A549 (cell line): ENCODE measurements around the gene SCO1. TPM values are rescaled to one million over a fixed set of nuclear protein-coding genes. Genes with fewer than 3 reads are reported as not detected.

Experiments
- ATAC-seq, 2 experiments: fragments of 200-7000 bp in 1 of 2; fragments of >200 bp in 1 of 2; cut with Nextera tagmentation in 1 of 2; cut with Tn5 transposase in 1 of 2; 3 replicates each; pipeline versions ENCODE4 v1.8.0 to v1.9.1; 2018 to 2020; ENCODE audit warnings: mild to moderate bottlenecking in 1 of 2, moderate library complexity in 1 of 2
- CTCF ChIA-PET: fragments of 300-600 bp; sonication (Branson Sonifier 250); formaldehyde crosslinking; extraction: SDS; loops from one replicate; lab custom pipeline; 2021; ENCODE audit warnings: antibody characterized with exemption, inconsistent platforms; lab: Yijun Ruan, JAX
- POLR2A ChIA-PET: fragments of 350-600 bp; formaldehyde crosslinking; extraction: SDS; loops from one replicate; lab custom pipeline; 2021; ENCODE audit warnings: antibody characterized with exemption, inconsistent platforms; lab: Yijun Ruan, JAX
- DNase-seq, 2 experiments: peaks; one replicate each; pipeline versions ENCODE4 v3.0.0 to v3.0.0-alpha.2; 2011 to 2016; ENCODE audit warnings: low read depth in 1 of 2, low spot score in 1 of 2
- FAIRE-seq: peaks from 2 replicates; lab custom pipeline; 2011; peaks lifted over from hg19 to GRCh38; lab: Jason Lieb, UNC
- H3K27ac ChIP-seq, 2 experiments: fragments of >200 bp; sonication (Bioruptor Twin); formaldehyde crosslinking; 3 replicates each; pipeline ENCODE4 v1.5.1; 2016 to 2017
- H3K4me1 ChIP-seq: fragments of >200 bp; sonication (Bioruptor Twin); formaldehyde crosslinking; 3 replicates; pipeline ENCODE4 v1.6.1; 2016
- H3K4me2 ChIP-seq: fragments of >200 bp; sonication (Bioruptor Twin); formaldehyde crosslinking; 3 replicates; pipeline ENCODE4 v1.6.1; 2016
- H3K4me3 ChIP-seq: fragments of >200 bp; sonication (Bioruptor Twin); formaldehyde crosslinking; 3 replicates; pipeline ENCODE4 v1.5.1; 2016
- H3K9me3 ChIP-seq: fragments of >200 bp; sonication (Bioruptor Twin); formaldehyde crosslinking; 3 replicates; pipeline ENCODE4 v1.6.1; 2016
- CBX2 ChIP-seq: fragments of 200-600 bp; sonication (generic); IDR thresholded peaks from 2 replicates; pipeline ENCODE4 v1.6.1; 2016; ENCODE audit warnings: low read depth, mild to moderate bottlenecking, borderline replicate concordance
- CBX8 ChIP-seq: fragments of 200-600 bp; sonication (generic); IDR thresholded peaks from 2 replicates; pipeline ENCODE4 v1.6.1; 2016
- FOSB ChIP-seq: fragments of 250-450 bp; sonication (Bioruptor Pico); IDR thresholded peaks from 2 replicates; pipeline ENCODE4 v1.5.0; 2020; ENCODE audit warnings: mild to moderate bottlenecking, moderate library complexity
- FOSL2 ChIP-seq, 2 experiments: fragments of 450-650 bp in 1 of 2; fragments of >200 bp in 1 of 2; sonication (Bioruptor Twin) in 1 of 2; formaldehyde crosslinking; IDR thresholded peaks; 2 replicates each; pipeline versions ENCODE4 v1.5.0 to v1.6.1; 2016 to 2020; ENCODE audit warnings: mild to moderate bottlenecking in 1 of 2, moderate library complexity in 1 of 2
- HDAC2 ChIP-seq: fragments of 200-600 bp; sonication (generic); IDR thresholded peaks from 2 replicates; pipeline ENCODE4 v1.6.1; 2016
- HEYL ChIP-seq: fragments of 250-450 bp; sonication (Bioruptor Pico); IDR thresholded peaks from 2 replicates; pipeline ENCODE4 v1.8.0; 2021; ENCODE audit warnings: mild to moderate bottlenecking, moderate library complexity
- HOXA7 ChIP-seq: fragments of 250-450 bp; sonication (Bioruptor Pico); IDR thresholded peaks from 2 replicates; pipeline ENCODE4 v1.5.0; 2020; ENCODE audit warnings: mild to moderate bottlenecking, moderate library complexity
- HOXB13 ChIP-seq: fragments of 250-450 bp; sonication (Bioruptor Pico); IDR thresholded peaks from 2 replicates; pipeline ENCODE4 v1.5.0; 2020; ENCODE audit warnings: low read depth, mild to moderate bottlenecking, moderate library complexity
- HOXB5 ChIP-seq: fragments of 250-450 bp; sonication (Bioruptor Pico); IDR thresholded peaks from 2 replicates; pipeline ENCODE4 v1.5.0; 2020; ENCODE audit warnings: mild to moderate bottlenecking, moderate library complexity
- KDM1A ChIP-seq: fragments of 200-600 bp; sonication (generic); IDR thresholded peaks from 2 replicates; pipeline ENCODE4 v1.6.1; 2016; ENCODE audit warnings: low read depth, mild to moderate bottlenecking
- KDM5A ChIP-seq: fragments of 200-600 bp; sonication (generic); IDR thresholded peaks from 2 replicates; pipeline ENCODE4 v1.6.1; 2016; ENCODE audit warnings: antibody characterized with exemption, mild to moderate bottlenecking
- MAX ChIP-seq: IDR thresholded peaks from 2 replicates; pipeline ENCODE4 v1.6.1; 2012
- MYC ChIP-seq: IDR thresholded peaks from 2 replicates; pipeline ENCODE4 v1.6.1; 2012; ENCODE audit warnings: mild to moderate bottlenecking, inconsistent platforms, low read length, improper control_type of control experiment, borderline replicate concordance
- NFE2L2 ChIP-seq: fragments of 150-350 bp; conservative IDR thresholded peaks from 2 replicates; pipeline ENCODE4 v1.6.1; 2014; ENCODE audit warnings: low read length
- POLR2AphosphoS2 ChIP-seq: conservative IDR thresholded peaks from 2 replicates; pipeline ENCODE4 v1.6.1; 2012; ENCODE audit warnings: low read length, improper control_type of control experiment, inconsistent platforms
- WGBS: methylation state at CpG from one replicate; pipeline ENCODE4 v1.1.6; 2017; ENCODE audit errors: missing lambda C conversion rate; 5-methylcytosine and 5-hydroxymethylcytosine counted together
- polyA plus RNA-seq, 4 experiments: library from polyadenylated mRNA; depleted of rRNA in 3 of 4; stranded (reverse); fragments of >200 nt; fragmentation: RNase III in 1 of 4; extraction: RNeasy Plus Mini Kit Qiagen cat#74134 plus additional on column Dnase treatment in 1 of 4; gene quantifications; 2 replicates in 3 of 4; 3 replicates in 1 of 4; pipeline ENCODE4 v1.2.3, GENCODE V29; 2011 to 2017
- TF ChIP-seq, protein P1 (sequence below): fragments of 200-600 bp; sonication (generic); IDR thresholded peaks from 2 replicates; pipeline ENCODE4 v1.6.1; 2016; ENCODE audit warnings: antibody characterized with exemption, mild to moderate bottlenecking, moderate library complexity
- TF ChIP-seq, protein P2 (sequence below): IDR thresholded peaks from 2 replicates; pipeline ENCODE4 v1.6.1; 2012
- TF ChIP-seq, protein P3 (sequence below): fragments of 450-650 bp; IDR thresholded peaks from 2 replicates; pipeline ENCODE4 v1.6.1; 2014; ENCODE audit warnings: antibody characterized with exemption
- TF ChIP-seq, protein P4 (sequence below): fragments of 150-350 bp; IDR thresholded peaks from 2 replicates; pipeline ENCODE4 v1.6.1; 2014; ENCODE audit warnings: low read depth, mild to moderate bottlenecking, low read length

SCO1 gene
- polyA plus RNA-seq, 2 of the 4 experiments (the other 2 are of a cell fraction): 52.2 to 55.8 TPM

DNA sequence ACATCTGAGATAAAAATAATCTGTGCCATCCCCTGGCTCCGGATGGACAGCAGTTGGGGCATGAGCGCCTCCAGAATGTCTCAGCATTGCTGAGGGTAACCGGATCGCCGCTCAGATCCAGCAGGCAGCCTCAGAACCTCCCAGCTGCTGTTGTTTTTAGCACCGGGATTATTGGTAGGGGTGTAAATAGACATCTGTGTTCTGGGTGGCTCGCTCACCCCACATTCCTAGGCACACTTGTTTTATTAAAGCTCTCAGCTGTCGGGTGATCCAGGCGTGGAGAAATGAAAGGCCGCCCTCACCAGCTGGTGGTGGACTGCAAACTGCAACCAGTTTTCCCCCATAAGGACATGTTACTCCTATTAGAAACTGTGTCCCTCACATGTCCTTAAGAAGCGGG lies 72.4 kb downstream of the SCO1 start:
- FAIRE-seq: no peak
- no peak overlapping the region for H3K27ac ChIP-seq
- WGBS: 72% methylated on average over 11 of the region's 11 CpGs
- no peak overlapping the region for H3K4me2 ChIP-seq
- TF ChIP-seq HOXB5 (CRISPR knock-in tag): no peak
- TF ChIP-seq, protein P1, sequence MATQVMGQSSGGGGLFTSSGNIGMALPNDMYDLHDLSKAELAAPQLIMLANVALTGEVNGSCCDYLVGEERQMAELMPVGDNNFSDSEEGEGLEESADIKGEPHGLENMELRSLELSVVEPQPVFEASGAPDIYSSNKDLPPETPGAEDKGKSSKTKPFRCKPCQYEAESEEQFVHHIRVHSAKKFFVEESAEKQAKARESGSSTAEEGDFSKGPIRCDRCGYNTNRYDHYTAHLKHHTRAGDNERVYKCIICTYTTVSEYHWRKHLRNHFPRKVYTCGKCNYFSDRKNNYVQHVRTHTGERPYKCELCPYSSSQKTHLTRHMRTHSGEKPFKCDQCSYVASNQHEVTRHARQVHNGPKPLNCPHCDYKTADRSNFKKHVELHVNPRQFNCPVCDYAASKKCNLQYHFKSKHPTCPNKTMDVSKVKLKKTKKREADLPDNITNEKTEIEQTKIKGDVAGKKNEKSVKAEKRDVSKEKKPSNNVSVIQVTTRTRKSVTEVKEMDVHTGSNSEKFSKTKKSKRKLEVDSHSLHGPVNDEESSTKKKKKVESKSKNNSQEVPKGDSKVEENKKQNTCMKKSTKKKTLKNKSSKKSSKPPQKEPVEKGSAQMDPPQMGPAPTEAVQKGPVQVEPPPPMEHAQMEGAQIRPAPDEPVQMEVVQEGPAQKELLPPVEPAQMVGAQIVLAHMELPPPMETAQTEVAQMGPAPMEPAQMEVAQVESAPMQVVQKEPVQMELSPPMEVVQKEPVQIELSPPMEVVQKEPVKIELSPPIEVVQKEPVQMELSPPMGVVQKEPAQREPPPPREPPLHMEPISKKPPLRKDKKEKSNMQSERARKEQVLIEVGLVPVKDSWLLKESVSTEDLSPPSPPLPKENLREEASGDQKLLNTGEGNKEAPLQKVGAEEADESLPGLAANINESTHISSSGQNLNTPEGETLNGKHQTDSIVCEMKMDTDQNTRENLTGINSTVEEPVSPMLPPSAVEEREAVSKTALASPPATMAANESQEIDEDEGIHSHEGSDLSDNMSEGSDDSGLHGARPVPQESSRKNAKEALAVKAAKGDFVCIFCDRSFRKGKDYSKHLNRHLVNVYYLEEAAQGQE: no peak
- no peak for TF ChIP-seq NFE2L2
- no peak for TF ChIP-seq KDM5A
- no peak for TF ChIP-seq CBX2
- no peak for TF ChIP-seq MYC
- no peak for TF ChIP-seq FOSB (CRISPR knock-in tag)
- no peak for TF ChIP-seq HDAC2
- no peak for TF ChIP-seq HOXB13 (CRISPR knock-in tag)
- TF ChIP-seq MAX: no peak
- TF ChIP-seq, protein P2, sequence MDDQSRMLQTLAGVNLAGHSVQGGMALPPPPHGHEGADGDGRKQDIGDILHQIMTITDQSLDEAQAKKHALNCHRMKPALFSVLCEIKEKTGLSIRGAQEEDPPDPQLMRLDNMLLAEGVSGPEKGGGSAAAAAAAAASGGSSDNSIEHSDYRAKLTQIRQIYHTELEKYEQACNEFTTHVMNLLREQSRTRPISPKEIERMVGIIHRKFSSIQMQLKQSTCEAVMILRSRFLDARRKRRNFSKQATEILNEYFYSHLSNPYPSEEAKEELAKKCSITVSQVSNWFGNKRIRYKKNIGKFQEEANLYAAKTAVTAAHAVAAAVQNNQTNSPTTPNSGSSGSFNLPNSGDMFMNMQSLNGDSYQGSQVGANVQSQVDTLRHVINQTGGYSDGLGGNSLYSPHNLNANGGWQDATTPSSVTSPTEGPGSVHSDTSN: no peak
- no peak for TF ChIP-seq HOXA7 (CRISPR knock-in tag)
- TF ChIP-seq FOSL2 (IDR thresholded peaks at IDR 0.05): no peak
- no peak for TF ChIP-seq FOSL2 (CRISPR knock-in tag; IDR thresholded peaks at IDR 0.05)
- ChIA-PET CTCF (interaction anchor here (1.5 to 18.5 kb wide), 3 partner anchors 10 to 297 kb away, joined by 6 to 315 read pairs (median 194); no protein-coding TSS in a partner anchor), POLR2A (no interaction called here)
- DNase-seq: no peak
- 0 out of 3 replicates have a peak, but pooled peaks cover 8% of the 10 kb centered on the region for H3K4me1 ChIP-seq
- H3K9me3 ChIP-seq: no peaks in the 10 kb centered on the region
- H3K4me3 ChIP-seq: no peak overlapping the region
- no peak for ATAC-seq

DNA sequence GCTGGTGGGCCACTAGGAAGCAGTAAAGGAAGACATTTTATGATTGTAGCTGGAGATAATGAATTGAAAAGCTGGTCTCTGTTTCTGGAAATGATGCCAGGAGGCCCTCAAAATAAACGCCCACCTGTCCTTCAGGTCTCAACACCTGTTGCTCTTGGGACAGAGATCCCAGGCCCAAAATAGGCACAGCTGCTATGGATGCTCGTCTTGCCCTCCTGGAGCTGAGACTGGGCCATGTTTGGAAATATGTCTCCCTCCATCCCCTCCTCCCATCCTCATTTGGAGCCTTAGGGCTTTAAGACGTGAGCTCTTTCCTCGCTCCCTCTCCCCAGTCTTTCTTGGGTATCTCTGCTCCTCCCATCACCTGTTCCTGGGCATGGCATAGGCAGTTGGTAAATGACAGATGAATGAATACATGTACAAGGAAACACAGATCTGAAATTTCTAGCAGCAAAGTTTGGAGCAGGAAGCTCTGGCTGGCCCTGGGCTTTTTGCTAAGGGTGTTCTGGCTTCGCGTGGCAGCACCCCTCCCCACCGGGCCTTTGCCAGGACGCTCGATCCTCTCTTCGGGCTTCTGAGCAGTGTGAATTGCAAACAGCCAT lies 73.5 kb downstream of the SCO1 start:
- POLR2A ChIA-PET: no interaction called here
- no peak overlapping the region for H3K27ac ChIP-seq
- WGBS: 74% methylated on average over 10 of the region's 10 CpGs
- H3K4me1 ChIP-seq: 0 out of 3 replicates have a peak, but pooled peaks cover 8% of the 10 kb centered on the region
- H3K4me3 ChIP-seq: no peak overlapping the region
- no peaks in the 10 kb centered on the region for H3K9me3 ChIP-seq
- no peak for FAIRE-seq
- no peak for ATAC-seq
- TF ChIP-seq HOXB13 (CRISPR knock-in tag) (no peak), KDM1A (no peak), HEYL (CRISPR knock-in tag) (no peak), POLR2AphosphoS2 (no peak), CBX8 (no peak)
- TF ChIP-seq, protein P3, sequence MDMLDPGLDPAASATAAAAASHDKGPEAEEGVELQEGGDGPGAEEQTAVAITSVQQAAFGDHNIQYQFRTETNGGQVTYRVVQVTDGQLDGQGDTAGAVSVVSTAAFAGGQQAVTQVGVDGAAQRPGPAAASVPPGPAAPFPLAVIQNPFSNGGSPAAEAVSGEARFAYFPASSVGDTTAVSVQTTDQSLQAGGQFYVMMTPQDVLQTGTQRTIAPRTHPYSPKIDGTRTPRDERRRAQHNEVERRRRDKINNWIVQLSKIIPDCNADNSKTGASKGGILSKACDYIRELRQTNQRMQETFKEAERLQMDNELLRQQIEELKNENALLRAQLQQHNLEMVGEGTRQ: no peak
- TF ChIP-seq, protein P1: no peak
- TF ChIP-seq, protein P4, sequence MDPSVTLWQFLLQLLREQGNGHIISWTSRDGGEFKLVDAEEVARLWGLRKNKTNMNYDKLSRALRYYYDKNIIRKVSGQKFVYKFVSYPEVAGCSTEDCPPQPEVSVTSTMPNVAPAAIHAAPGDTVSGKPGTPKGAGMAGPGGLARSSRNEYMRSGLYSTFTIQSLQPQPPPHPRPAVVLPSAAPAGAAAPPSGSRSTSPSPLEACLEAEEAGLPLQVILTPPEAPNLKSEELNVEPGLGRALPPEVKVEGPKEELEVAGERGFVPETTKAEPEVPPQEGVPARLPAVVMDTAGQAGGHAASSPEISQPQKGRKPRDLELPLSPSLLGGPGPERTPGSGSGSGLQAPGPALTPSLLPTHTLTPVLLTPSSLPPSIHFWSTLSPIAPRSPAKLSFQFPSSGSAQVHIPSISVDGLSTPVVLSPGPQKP: no peak
- TF ChIP-seq, all 56 proteins: peak for 0
- CTCF ChIA-PET: interaction anchor here (0.8 to 18.5 kb wide), 8 partner anchors 8 to 665 kb away, joined by 3 to 315 read pairs (median 5); no protein-coding TSS in a partner anchor
- H3K4me2 ChIP-seq: no peak overlapping the region
- DNase-seq: no peak
